Body of pancreas (tissue), 4 donors: ENCODE measurements around the gene ECD.

ENCODE experiments used
- POLR2A ChIP-seq, 3 donors: fragments of 450-650 bp; IDR thresholded peaks; one replicate each; pipeline ENCODE4 v1.6.1; 2016; ENCODE audit warnings: antibody characterized with exemption in 3 of 3, mild to moderate bottlenecking in 2 of 3
- TF ChIP-seq, protein P1 (sequence below), 7 experiments: fragments of 450-650 bp in 4 of 7; fragments of 200-600 bp in 3 of 7; sonication (generic) in 3 of 7; IDR thresholded peaks; one replicate each; pipeline ENCODE4 v1.5.1; 2016 to 2019; ENCODE audit warnings: antibody characterized with exemption in 7 of 7

DNA sequence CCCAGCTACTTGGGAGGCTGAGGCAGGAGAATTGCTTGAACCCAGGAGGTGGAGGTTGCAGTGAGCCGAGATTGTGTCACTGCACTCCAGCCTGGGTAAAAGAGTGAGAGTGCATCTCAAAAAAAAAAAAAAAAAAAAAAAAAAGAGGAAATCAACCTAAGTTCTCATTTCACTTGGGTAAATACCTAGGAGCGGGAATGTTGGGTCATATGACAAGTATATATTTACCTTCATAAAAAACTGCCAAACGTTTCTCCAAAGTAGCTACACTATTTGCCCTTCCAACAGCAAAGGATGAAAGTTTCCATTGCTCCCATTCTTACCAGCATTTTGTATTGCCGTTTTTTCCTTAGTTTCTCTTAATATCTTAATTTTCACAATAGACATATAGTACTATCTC lies 81.0 kb downstream of the ECD start:
- no peak for TF ChIP-seq POLR2A (IDR thresholded peaks at IDR 0.05)
- TF ChIP-seq, protein P1, sequence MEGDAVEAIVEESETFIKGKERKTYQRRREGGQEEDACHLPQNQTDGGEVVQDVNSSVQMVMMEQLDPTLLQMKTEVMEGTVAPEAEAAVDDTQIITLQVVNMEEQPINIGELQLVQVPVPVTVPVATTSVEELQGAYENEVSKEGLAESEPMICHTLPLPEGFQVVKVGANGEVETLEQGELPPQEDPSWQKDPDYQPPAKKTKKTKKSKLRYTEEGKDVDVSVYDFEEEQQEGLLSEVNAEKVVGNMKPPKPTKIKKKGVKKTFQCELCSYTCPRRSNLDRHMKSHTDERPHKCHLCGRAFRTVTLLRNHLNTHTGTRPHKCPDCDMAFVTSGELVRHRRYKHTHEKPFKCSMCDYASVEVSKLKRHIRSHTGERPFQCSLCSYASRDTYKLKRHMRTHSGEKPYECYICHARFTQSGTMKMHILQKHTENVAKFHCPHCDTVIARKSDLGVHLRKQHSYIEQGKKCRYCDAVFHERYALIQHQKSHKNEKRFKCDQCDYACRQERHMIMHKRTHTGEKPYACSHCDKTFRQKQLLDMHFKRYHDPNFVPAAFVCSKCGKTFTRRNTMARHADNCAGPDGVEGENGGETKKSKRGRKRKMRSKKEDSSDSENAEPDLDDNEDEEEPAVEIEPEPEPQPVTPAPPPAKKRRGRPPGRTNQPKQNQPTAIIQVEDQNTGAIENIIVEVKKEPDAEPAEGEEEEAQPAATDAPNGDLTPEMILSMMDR (IDR thresholded peaks at IDR 0.05): no peak
